ENCODE results near the gene NEK11.

NEK11 gene

GRCh38 chr3:131192701-131193100 lies 166.0 kb downstream of the NEK11 start:
- Histone ChIP-seq H3K9me3 (ENCODE audit: severe bottlenecking) (no peaks in the 10 kb centered on the region), H3K36me3 (ENCODE audit: low read depth) (no peaks in the 10 kb centered on the region), H3K4me3 (ENCODE audit: severe bottlenecking) (no peak overlapping the region), H3K4me1 (ENCODE audit: insufficient read depth, poor library complexity, severe bottlenecking) (no peaks in the 10 kb centered on the region), H3K27me3 (ENCODE audit: insufficient read depth, poor library complexity, severe bottlenecking) (no peaks in the 10 kb centered on the region), H3K27ac (ENCODE audit: poor library complexity, severe bottlenecking) (no peak overlapping the region)
- DNase-seq (ENCODE audit: low spot score) (no peak), ATAC-seq (ENCODE audit: low read depth) (no peak)
- TF ChIP-seq CTCF (IDR thresholded peaks at IDR 0.05; ENCODE audit: poor library complexity, severe bottlenecking): no peak

GRCh38 chr3:131193641-131194238 lies 167.1 kb downstream of the NEK11 start:
- H3K36me3 ChIP-seq (ENCODE audit: low read depth): no peaks in the 10 kb centered on the region
- DNase-seq (ENCODE audit: low spot score): no peak
- H3K4me1 ChIP-seq (ENCODE audit: insufficient read depth, poor library complexity, severe bottlenecking): no peaks in the 10 kb centered on the region
- no peak overlapping the region for H3K4me3 ChIP-seq (ENCODE audit: severe bottlenecking)
- TF ChIP-seq CTCF (IDR thresholded peaks at IDR 0.05; ENCODE audit: poor library complexity, severe bottlenecking): peak; percentile 17
- no peaks in the 10 kb centered on the region for H3K27me3 ChIP-seq (ENCODE audit: insufficient read depth, poor library complexity, severe bottlenecking)
- no peak for ATAC-seq (ENCODE audit: low read depth)
- H3K27ac ChIP-seq (ENCODE audit: poor library complexity, severe bottlenecking): no peak overlapping the region
- H3K9me3 ChIP-seq (ENCODE audit: severe bottlenecking): no peaks in the 10 kb centered on the region

DNA sequence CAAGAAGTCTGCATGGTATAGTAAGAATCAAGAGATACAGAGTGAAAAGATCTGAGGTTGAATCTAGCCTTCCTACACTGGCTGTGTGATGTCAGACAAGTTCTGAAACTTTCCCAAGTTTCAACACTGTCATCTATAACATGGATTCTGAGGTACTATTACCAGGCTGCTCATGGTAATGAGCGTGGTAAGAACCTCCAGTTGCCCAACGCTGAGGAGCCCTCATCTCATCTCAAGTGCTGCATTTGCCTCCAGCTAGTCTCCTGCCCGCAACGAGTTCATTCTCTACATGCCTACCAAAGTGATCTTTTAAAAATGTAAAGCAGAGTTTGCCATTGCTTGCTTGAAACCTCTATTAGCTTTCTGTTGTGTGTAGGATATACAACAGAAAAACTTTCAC lies 168.1 kb downstream of the NEK11 start:
- no peaks in the 10 kb centered on the region for H3K27me3 ChIP-seq (ENCODE audit: insufficient read depth, poor library complexity, severe bottlenecking)
- TF ChIP-seq CTCF (IDR thresholded peaks at IDR 0.05; ENCODE audit: poor library complexity, severe bottlenecking): no peak
- ATAC-seq (ENCODE audit: low read depth): no peak

GRCh38 chr3:131200636-131201199 lies 174.0 kb downstream of the NEK11 start:
- Histone ChIP-seq H3K27ac (ENCODE audit: poor library complexity, severe bottlenecking) (no peak overlapping the region), H3K4me3 (ENCODE audit: severe bottlenecking) (no peak overlapping the region), H3K27me3 (ENCODE audit: insufficient read depth, poor library complexity, severe bottlenecking) (no peaks in the 10 kb centered on the region), H3K9me3 (ENCODE audit: severe bottlenecking) (peaks cover 2% of the 10 kb centered on the region), H3K36me3 (ENCODE audit: low read depth) (no peaks in the 10 kb centered on the region), H3K4me1 (ENCODE audit: insufficient read depth, poor library complexity, severe bottlenecking) (no peaks in the 10 kb centered on the region)
- ATAC-seq (ENCODE audit: low read depth): no peak
- DNase-seq (ENCODE audit: low spot score): no peak
- no peak for TF ChIP-seq CTCF (IDR thresholded peaks at IDR 0.05; ENCODE audit: poor library complexity, severe bottlenecking)

More for the DNA sequence above, 168.1 kb downstream of the NEK11 start:
- no peak overlapping the region for H3K27ac ChIP-seq (ENCODE audit: poor library complexity, severe bottlenecking)
- no peaks in the 10 kb centered on the region for H3K4me1 ChIP-seq (ENCODE audit: insufficient read depth, poor library complexity, severe bottlenecking)
- no peak overlapping the region for H3K4me3 ChIP-seq (ENCODE audit: severe bottlenecking)
- no peak for DNase-seq (ENCODE audit: low spot score)
- H3K9me3 ChIP-seq (ENCODE audit: severe bottlenecking): no peaks in the 10 kb centered on the region
- H3K36me3 ChIP-seq (ENCODE audit: low read depth): no peaks in the 10 kb centered on the region

DNA sequence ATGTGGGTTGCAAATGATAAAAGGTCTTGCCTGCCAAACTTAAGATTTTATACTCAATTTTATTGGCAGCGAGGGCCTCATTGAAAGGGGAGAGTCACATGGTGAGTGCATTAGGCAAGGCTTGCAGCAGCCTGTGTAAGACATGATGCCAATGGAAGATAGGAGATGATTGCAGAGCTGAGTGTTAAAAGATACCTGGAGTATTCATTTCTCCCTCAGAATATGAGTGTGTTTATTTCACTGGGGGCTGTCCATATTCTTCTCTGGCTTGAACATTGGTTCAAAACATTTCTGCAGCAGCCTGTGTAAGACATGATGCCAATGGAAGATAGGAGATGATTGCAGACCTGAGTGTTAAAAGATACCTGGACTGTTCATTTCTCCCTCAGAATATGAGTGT lies 189.7 kb downstream of the NEK11 start:
- no peak for TF ChIP-seq CTCF (IDR thresholded peaks at IDR 0.05; ENCODE audit: poor library complexity, severe bottlenecking)
- H3K36me3 ChIP-seq (ENCODE audit: low read depth): no peaks in the 10 kb centered on the region
- no peaks in the 10 kb centered on the region for H3K9me3 ChIP-seq (ENCODE audit: severe bottlenecking)
- DNase-seq (ENCODE audit: low spot score): no peak
- H3K27ac ChIP-seq (ENCODE audit: poor library complexity, severe bottlenecking): peak overlapping the region; percentile 47
- H3K4me3 ChIP-seq (ENCODE audit: severe bottlenecking): no peak overlapping the region
- ATAC-seq (ENCODE audit: low read depth): no peak
- H3K27me3 ChIP-seq (ENCODE audit: insufficient read depth, poor library complexity, severe bottlenecking): no peaks in the 10 kb centered on the region
- peaks cover 18% of the 10 kb centered on the region for H3K4me1 ChIP-seq (ENCODE audit: insufficient read depth, poor library complexity, severe bottlenecking)

All from RWPE2 (cell line).